ENCODE measurements around the gene PXDN.

DNA sequence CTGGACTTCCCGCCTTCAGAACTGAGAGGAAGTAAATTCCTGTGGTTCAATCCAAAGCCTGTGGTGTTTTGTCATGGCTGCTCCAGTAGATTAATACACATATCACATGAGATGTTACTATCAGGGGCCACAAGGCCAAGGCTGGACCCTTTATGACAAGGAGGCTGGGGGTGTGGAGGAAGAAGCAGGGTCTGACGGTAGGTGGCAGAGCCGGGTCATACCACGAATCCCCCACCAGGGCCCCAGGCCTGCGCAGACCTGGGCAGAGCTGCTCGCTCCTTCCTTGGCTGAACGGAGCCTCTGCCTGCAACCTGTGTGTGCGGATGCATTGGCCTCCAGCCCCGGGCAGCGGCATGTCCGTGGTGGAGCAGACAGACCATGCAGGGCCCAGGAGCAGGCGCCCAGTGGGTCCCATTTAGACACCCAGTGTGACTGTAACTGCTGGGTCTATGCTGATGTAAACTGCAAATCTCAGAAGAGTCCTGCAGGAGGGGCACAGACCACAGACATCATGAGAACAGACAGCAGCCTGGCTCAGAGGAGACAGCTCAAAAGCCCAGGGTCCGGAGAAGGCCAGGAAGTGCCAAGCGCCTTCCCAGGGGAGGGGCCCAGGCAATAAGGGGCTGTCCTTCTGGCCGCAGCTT is 155.2 kb downstream of the PXDN start:
- TF ChIP-seq RARB (CRISPR knock-in tag; IDR thresholded peaks at IDR 0.05) (no peak), ARNTL (CRISPR knock-in tag; IDR thresholded peaks at IDR 0.05; ENCODE audit: borderline replicate concordance, low read depth) (no peak), ISL1 (CRISPR knock-in tag; IDR thresholded peaks at IDR 0.05) (no peak), ZFP30 (CRISPR knock-in tag; IDR thresholded peaks at IDR 0.05) (no peak), TOX (CRISPR knock-in tag; IDR thresholded peaks at IDR 0.05; ENCODE audit: borderline replicate concordance) (no peak), ZFP3 (CRISPR knock-in tag; IDR thresholded peaks at IDR 0.05) (no peak), PPARA (CRISPR knock-in tag; IDR thresholded peaks at IDR 0.05; ENCODE audit: borderline replicate concordance) (no peak), ZC3H10 (CRISPR knock-in tag; IDR thresholded peaks at IDR 0.05) (no peak), ESRRG (CRISPR knock-in tag; IDR thresholded peaks at IDR 0.05) (no peak), ZNF70 (CRISPR knock-in tag; IDR thresholded peaks at IDR 0.05) (no peak), ZNF8 (CRISPR knock-in tag; IDR thresholded peaks at IDR 0.05) (no peak), TCF4 (CRISPR knock-in tag; IDR thresholded peaks at IDR 0.05; ENCODE audit: borderline replicate concordance) (no peak)
- TF ChIP-seq, protein P1, sequence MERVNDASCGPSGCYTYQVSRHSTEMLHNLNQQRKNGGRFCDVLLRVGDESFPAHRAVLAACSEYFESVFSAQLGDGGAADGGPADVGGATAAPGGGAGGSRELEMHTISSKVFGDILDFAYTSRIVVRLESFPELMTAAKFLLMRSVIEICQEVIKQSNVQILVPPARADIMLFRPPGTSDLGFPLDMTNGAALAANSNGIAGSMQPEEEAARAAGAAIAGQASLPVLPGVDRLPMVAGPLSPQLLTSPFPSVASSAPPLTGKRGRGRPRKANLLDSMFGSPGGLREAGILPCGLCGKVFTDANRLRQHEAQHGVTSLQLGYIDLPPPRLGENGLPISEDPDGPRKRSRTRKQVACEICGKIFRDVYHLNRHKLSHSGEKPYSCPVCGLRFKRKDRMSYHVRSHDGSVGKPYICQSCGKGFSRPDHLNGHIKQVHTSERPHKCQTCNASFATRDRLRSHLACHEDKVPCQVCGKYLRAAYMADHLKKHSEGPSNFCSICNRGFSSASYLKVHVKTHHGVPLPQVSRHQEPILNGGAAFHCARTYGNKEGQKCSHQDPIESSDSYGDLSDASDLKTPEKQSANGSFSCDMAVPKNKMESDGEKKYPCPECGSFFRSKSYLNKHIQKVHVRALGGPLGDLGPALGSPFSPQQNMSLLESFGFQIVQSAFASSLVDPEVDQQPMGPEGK (CRISPR knock-in tag; IDR thresholded peaks at IDR 0.05; ENCODE audit: borderline replicate concordance) = no peak
- TF ChIP-seq, protein P2, sequence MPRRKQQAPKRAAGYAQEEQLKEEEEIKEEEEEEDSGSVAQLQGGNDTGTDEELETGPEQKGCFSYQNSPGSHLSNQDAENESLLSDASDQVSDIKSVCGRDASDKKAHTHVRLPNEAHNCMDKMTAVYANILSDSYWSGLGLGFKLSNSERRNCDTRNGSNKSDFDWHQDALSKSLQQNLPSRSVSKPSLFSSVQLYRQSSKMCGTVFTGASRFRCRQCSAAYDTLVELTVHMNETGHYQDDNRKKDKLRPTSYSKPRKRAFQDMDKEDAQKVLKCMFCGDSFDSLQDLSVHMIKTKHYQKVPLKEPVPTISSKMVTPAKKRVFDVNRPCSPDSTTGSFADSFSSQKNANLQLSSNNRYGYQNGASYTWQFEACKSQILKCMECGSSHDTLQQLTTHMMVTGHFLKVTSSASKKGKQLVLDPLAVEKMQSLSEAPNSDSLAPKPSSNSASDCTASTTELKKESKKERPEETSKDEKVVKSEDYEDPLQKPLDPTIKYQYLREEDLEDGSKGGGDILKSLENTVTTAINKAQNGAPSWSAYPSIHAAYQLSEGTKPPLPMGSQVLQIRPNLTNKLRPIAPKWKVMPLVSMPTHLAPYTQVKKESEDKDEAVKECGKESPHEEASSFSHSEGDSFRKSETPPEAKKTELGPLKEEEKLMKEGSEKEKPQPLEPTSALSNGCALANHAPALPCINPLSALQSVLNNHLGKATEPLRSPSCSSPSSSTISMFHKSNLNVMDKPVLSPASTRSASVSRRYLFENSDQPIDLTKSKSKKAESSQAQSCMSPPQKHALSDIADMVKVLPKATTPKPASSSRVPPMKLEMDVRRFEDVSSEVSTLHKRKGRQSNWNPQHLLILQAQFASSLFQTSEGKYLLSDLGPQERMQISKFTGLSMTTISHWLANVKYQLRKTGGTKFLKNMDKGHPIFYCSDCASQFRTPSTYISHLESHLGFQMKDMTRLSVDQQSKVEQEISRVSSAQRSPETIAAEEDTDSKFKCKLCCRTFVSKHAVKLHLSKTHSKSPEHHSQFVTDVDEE (CRISPR knock-in tag; IDR thresholded peaks at IDR 0.05) = no peak
